Hematopoietic multipotent progenitor cell treated with erythropoietin and hydrocortisone succinate and interleukin-3 and kit ligand, for 4 days (in vitro differentiated cells): ENCODE data around the gene SRD5A1.

ENCODE experiments used
- DNase-seq: peaks from one replicate; pipeline ENCODE4 v3.0.0-alpha.2; 2015

Gene SRD5A1

GRCh38 chr5:6632888-6633468, at the start of gene SRD5A1, which contains the start of gene NSUN2:
Gene SRD5A1 (plus strand): TSS chr5:6633440. CDS start chr5:6633577, 137 bp downstream.
Gene NSUN2 (minus strand): TSS chr5:6633044. CDS start chr5:6632979, 65 bp downstream.
- peak; percentile 96 for DNase-seq

GRCh38 chr5:6584101-6584645, 49.1 kb upstream of the SRD5A1 start:
- no peak for DNase-seq

GRCh38 chr5:6584727-6585126, 48.5 kb upstream of the SRD5A1 start:
- DNase-seq, result no peak

GRCh38 chr5:6585168-6585567, 48.1 kb upstream of the SRD5A1 start:
- DNase-seq, result no peak

GRCh38 chr5:6585939-6586646, 47.1 kb upstream of the SRD5A1 start:
- no peak for DNase-seq

- DNase-seq, result no peak
These were observed 46.6 kb upstream of the SRD5A1 start for GRCh38 chr5:6586647-6587042.

GRCh38 chr5:6587171-6587570, 46.1 kb upstream of the SRD5A1 start:
- no peak for DNase-seq

GRCh38 chr5:6590581-6590980, 42.7 kb upstream of the SRD5A1 start:
- no peak for DNase-seq

- peak; percentile 51 for DNase-seq
These were observed 41.5 kb upstream of the SRD5A1 start for GRCh38 chr5:6591671-6592288.

GRCh38 chr5:6592601-6593000, 40.6 kb upstream of the SRD5A1 start:
- DNase-seq, result no peak

- DNase-seq, result no peak
These were observed 39.9 kb upstream of the SRD5A1 start for GRCh38 chr5:6593148-6594016.

GRCh38 chr5:6594066-6594465, 39.2 kb upstream of the SRD5A1 start:
- peak; percentile 12 for DNase-seq

- no peak for DNase-seq
These were observed 37.8 kb upstream of the SRD5A1 start for GRCh38 chr5:6595405-6595804.

- no peak for DNase-seq
These were observed 36.9 kb upstream of the SRD5A1 start for GRCh38 chr5:6596388-6596787.

- DNase-seq, result no peak
These were observed 35.7 kb upstream of the SRD5A1 start for GRCh38 chr5:6597557-6597956.

- no peak for DNase-seq
These were observed 34.8 kb upstream of the SRD5A1 start for GRCh38 chr5:6598351-6598900.

- DNase-seq, result no peak
These were observed 33.5 kb upstream of the SRD5A1 start for GRCh38 chr5:6599739-6600138.

- DNase-seq, result no peak
These were observed 32.0 kb upstream of the SRD5A1 start for GRCh38 chr5:6601271-6601670.

- DNase-seq, result no peak
These were observed 31.4 kb upstream of the SRD5A1 start for GRCh38 chr5:6601816-6602215.

- DNase-seq, result no peak
These were observed 30.8 kb upstream of the SRD5A1 start for GRCh38 chr5:6602441-6602840.

GRCh38 chr5:6603643-6604042, 29.6 kb upstream of the SRD5A1 start:
- DNase-seq, result no peak

- no peak for DNase-seq
These were observed 28.9 kb upstream of the SRD5A1 start for GRCh38 chr5:6604341-6604740.

GRCh38 chr5:6604946-6605345, 28.3 kb upstream of the SRD5A1 start:
- no peak for DNase-seq
